ENCODE results near the gene BSG. TPM values are rescaled to one million over a fixed set of nuclear protein-coding genes. Genes with fewer than 3 reads are reported as not detected.

The BSG gene
- total and polyA plus RNA-seq, 7 experiments from 2014 or later: 109 to 349 (median 159) TPM

- H3K36me3 Mint-ChIP-seq: peaks cover 2 to 24% (median 8%) of the 10 kb centered on the region in 5 donors
- no peak for ATAC-seq
- DNase-seq: no peak
- no peak overlapping the region for H3K27ac Mint-ChIP-seq
- Histone ChIP-seq H3K4me1 (ENCODE audit: control insufficient read depth in 2 of 2, insufficient read depth in 2 of 2, low read length in 2 of 2) (no peaks in the 10 kb centered on the region), H3K27ac (ENCODE audit: low read depth, low read length) (no peak overlapping the region), H3K27me3 (ENCODE audit: control insufficient read depth in 2 of 2, insufficient read depth in 2 of 2, low read length in 2 of 2) (no peaks in the 10 kb centered on the region), H3K36me3 (ENCODE audit: control insufficient read depth in 2 of 3, insufficient read depth in 3 of 3, low read length in 3 of 3) (peaks cover 0 to 82% (median 0%) of the 10 kb centered on the region in 3 experiments), H3K9me3 (ENCODE audit: control insufficient read depth in 2 of 3, low read length in 3 of 3) (no peaks in the 10 kb centered on the region), H3K4me3 (ENCODE audit: low read length) (no peak overlapping the region)
- intact Hi-C loops (cut with micrococcal nuclease): no loop called here
- H3K9me3 Mint-ChIP-seq: no peaks in the 10 kb centered on the region
- H3K4me3 Mint-ChIP-seq: no peak overlapping the region
- H3K4me1 Mint-ChIP-seq: peaks cover 0 to 5% (median 4%) of the 10 kb centered on the region in 7 donors
- no peaks in the 10 kb centered on the region for H3K27me3 Mint-ChIP-seq
- ChIA-PET POLR2A (interaction anchor here (1.2 kb wide), 1 partner anchor 10 kb away, joined by 6 read pairs; no protein-coding TSS in a partner anchor), CTCF (no interaction called here)
These were observed 49.4 kb downstream of the BSG start for GRCh38 chr19:621819-622218.

GRCh38 chr19:622666-623065, 50.3 kb downstream of the BSG start:
- CTCF ChIA-PET: no interaction called here
- H3K36me3 ChIP-seq (ENCODE audit: control insufficient read depth in 2 of 3, insufficient read depth in 3 of 3, low read length in 3 of 3): peaks cover 0 to 79% (median 0%) of the 10 kb centered on the region in 3 experiments

GRCh38 chr19:623175-623916, 51.0 kb downstream of the BSG start:
- Histone ChIP-seq H3K27ac (ENCODE audit: low read depth, low read length) (no peak overlapping the region), H3K27me3 (ENCODE audit: control insufficient read depth in 2 of 2, insufficient read depth in 2 of 2, low read length in 2 of 2) (no peaks in the 10 kb centered on the region), H3K4me3 (ENCODE audit: low read length) (no peak overlapping the region), H3K36me3 (ENCODE audit: control insufficient read depth in 2 of 3, insufficient read depth in 3 of 3, low read length in 3 of 3) (peaks cover 0 to 79% (median 0%) of the 10 kb centered on the region in 3 experiments), H3K9me3 (ENCODE audit: control insufficient read depth in 2 of 3, low read length in 3 of 3) (no peaks in the 10 kb centered on the region), H3K4me1 (ENCODE audit: control insufficient read depth in 2 of 2, insufficient read depth in 2 of 2, low read length in 2 of 2) (no peaks in the 10 kb centered on the region)
- intact Hi-C loops (cut with micrococcal nuclease): no loop called here
- H3K36me3 Mint-ChIP-seq: peaks cover 4 to 27% (median 11%) of the 10 kb centered on the region in 5 donors
- DNase-seq (no peak), ATAC-seq (no peak)
- H3K27ac Mint-ChIP-seq: no peak overlapping the region
- POLR2A ChIA-PET: no interaction called here
- H3K27me3 Mint-ChIP-seq: no peaks in the 10 kb centered on the region
- peaks cover 0 to 9% (median 5%) of the 10 kb centered on the region in 7 donors for H3K4me1 Mint-ChIP-seq
- no peak overlapping the region for H3K4me3 Mint-ChIP-seq
- CTCF ChIA-PET: no interaction called here
- no peaks in the 10 kb centered on the region for H3K9me3 Mint-ChIP-seq

More at GRCh38 chr19:622666-623065, 50.3 kb downstream of the BSG start:
- POLR2A ChIA-PET: interaction anchor here (1.2 kb wide), 1 partner anchor 11 kb away, joined by 6 read pairs; no protein-coding TSS in a partner anchor
- H3K27ac Mint-ChIP-seq: no peak overlapping the region
- ATAC-seq (no peak), DNase-seq (no peak)
- Histone ChIP-seq H3K4me1 (ENCODE audit: control insufficient read depth in 2 of 2, insufficient read depth in 2 of 2, low read length in 2 of 2) (no peaks in the 10 kb centered on the region), H3K4me3 (ENCODE audit: low read length) (no peak overlapping the region), H3K27me3 (ENCODE audit: control insufficient read depth in 2 of 2, insufficient read depth in 2 of 2, low read length in 2 of 2) (no peaks in the 10 kb centered on the region), H3K27ac (ENCODE audit: low read depth, low read length) (no peak overlapping the region), H3K9me3 (ENCODE audit: control insufficient read depth in 2 of 3, low read length in 3 of 3) (no peaks in the 10 kb centered on the region)
- no peaks in the 10 kb centered on the region for H3K27me3 Mint-ChIP-seq
- H3K4me3 Mint-ChIP-seq: no peak overlapping the region
- intact Hi-C loops (cut with micrococcal nuclease): no loop called here
- no peaks in the 10 kb centered on the region for H3K9me3 Mint-ChIP-seq
- peaks cover 4 to 24% (median 8%) of the 10 kb centered on the region in 5 donors for H3K36me3 Mint-ChIP-seq
- H3K4me1 Mint-ChIP-seq: peaks cover 0 to 7% (median 4%) of the 10 kb centered on the region in 7 donors

- H3K9me3 Mint-ChIP-seq: no peaks in the 10 kb centered on the region
- Histone ChIP-seq H3K9me3 (ENCODE audit: control insufficient read depth in 2 of 3, low read length in 3 of 3) (no peaks in the 10 kb centered on the region), H3K27ac (ENCODE audit: low read depth, low read length) (no peak overlapping the region), H3K4me1 (ENCODE audit: control insufficient read depth in 2 of 2, insufficient read depth in 2 of 2, low read length in 2 of 2) (no peaks in the 10 kb centered on the region), H3K4me3 (ENCODE audit: low read length) (no peak overlapping the region), H3K36me3 (ENCODE audit: control insufficient read depth in 2 of 3, insufficient read depth in 3 of 3, low read length in 3 of 3) (peaks cover 0 to 79% (median 3%) of the 10 kb centered on the region in 3 experiments), H3K27me3 (ENCODE audit: control insufficient read depth in 2 of 2, insufficient read depth in 2 of 2, low read length in 2 of 2) (no peaks in the 10 kb centered on the region)
- ChIA-PET CTCF (no interaction called here), POLR2A (no interaction called here)
- no peak for DNase-seq
- intact Hi-C loops (cut with micrococcal nuclease): no loop called here
- no peak for ATAC-seq
- no peak overlapping the region for H3K4me3 Mint-ChIP-seq
- H3K27ac Mint-ChIP-seq: no peak overlapping the region
- peaks cover 3 to 15% (median 6%) of the 10 kb centered on the region in 7 donors for H3K4me1 Mint-ChIP-seq
- peaks cover 5 to 28% (median 9%) of the 10 kb centered on the region in 5 donors for H3K36me3 Mint-ChIP-seq
- no peaks in the 10 kb centered on the region for H3K27me3 Mint-ChIP-seq
These were observed 51.6 kb downstream of the BSG start for GRCh38 chr19:623974-624373.

- Histone ChIP-seq H3K4me1 (ENCODE audit: control insufficient read depth in 2 of 2, insufficient read depth in 2 of 2, low read length in 2 of 2) (no peaks in the 10 kb centered on the region), H3K9me3 (ENCODE audit: control insufficient read depth in 2 of 3, low read length in 3 of 3) (no peaks in the 10 kb centered on the region), H3K36me3 (ENCODE audit: control insufficient read depth in 2 of 3, insufficient read depth in 3 of 3, low read length in 3 of 3) (peaks cover 0 to 78% (median 6%) of the 10 kb centered on the region in 3 experiments), H3K27ac (ENCODE audit: low read depth, low read length) (no peak overlapping the region), H3K4me3 (ENCODE audit: low read length) (no peak overlapping the region), H3K27me3 (ENCODE audit: control insufficient read depth in 2 of 2, insufficient read depth in 2 of 2, low read length in 2 of 2) (no peaks in the 10 kb centered on the region)
- DNase-seq: no peak
- peaks cover 5 to 19% (median 8%) of the 10 kb centered on the region in 7 donors for H3K4me1 Mint-ChIP-seq
- ATAC-seq: no peak
- H3K9me3 Mint-ChIP-seq: no peaks in the 10 kb centered on the region
- no peak overlapping the region for H3K4me3 Mint-ChIP-seq
- no peaks in the 10 kb centered on the region for H3K27me3 Mint-ChIP-seq
- ChIA-PET POLR2A (no interaction called here), CTCF (no interaction called here)
- intact Hi-C loops (cut with micrococcal nuclease): no loop called here
- peaks cover 4 to 30% (median 11%) of the 10 kb centered on the region in 5 donors for H3K36me3 Mint-ChIP-seq
- no peak overlapping the region for H3K27ac Mint-ChIP-seq
These were observed 52.2 kb downstream of the BSG start for GRCh38 chr19:624433-625109.

- ATAC-seq (no peak), DNase-seq (no peak)
- no peaks in the 10 kb centered on the region for H3K9me3 ChIP-seq (ENCODE audit: control insufficient read depth in 2 of 3, low read length in 3 of 3)
- no peaks in the 10 kb centered on the region for H3K4me1 ChIP-seq (ENCODE audit: control insufficient read depth in 2 of 2, insufficient read depth in 2 of 2, low read length in 2 of 2)
- CTCF ChIA-PET: interaction anchor here (0.8 to 1.0 kb wide), 2 partner anchors 38 to 95 kb away, joined by 3 to 7 read pairs; no protein-coding TSS in a partner anchor
- no peak overlapping the region for H3K27ac ChIP-seq (ENCODE audit: low read depth, low read length)
- no peaks in the 10 kb centered on the region for H3K27me3 ChIP-seq (ENCODE audit: control insufficient read depth in 2 of 2, insufficient read depth in 2 of 2, low read length in 2 of 2)
- H3K36me3 Mint-ChIP-seq: peaks cover 4 to 26% (median 9%) of the 10 kb centered on the region in 5 donors
- H3K4me3 ChIP-seq (ENCODE audit: low read length): no peak overlapping the region
- H3K4me3 Mint-ChIP-seq: no peak overlapping the region
- POLR2A ChIA-PET: no interaction called here
- peaks cover 5 to 19% (median 13%) of the 10 kb centered on the region in 7 donors for H3K4me1 Mint-ChIP-seq
- H3K27ac Mint-ChIP-seq: peak overlapping the region in 1 of 9 donors; percentile 58
- peaks cover 0 to 76% (median 6%) of the 10 kb centered on the region in 3 experiments for H3K36me3 ChIP-seq (ENCODE audit: control insufficient read depth in 2 of 3, insufficient read depth in 3 of 3, low read length in 3 of 3)
- H3K9me3 Mint-ChIP-seq: no peaks in the 10 kb centered on the region
- intact Hi-C loops (cut with micrococcal nuclease): no loop called here
- no peaks in the 10 kb centered on the region for H3K27me3 Mint-ChIP-seq
These were observed 52.9 kb downstream of the BSG start for GRCh38 chr19:625257-625656.
